GM18861 (cell line): ENCODE data around the gene OST4.
"Not testable (repeated sequence)": the region's sequence is repeated elsewhere in the genome, so short reads cannot be mapped to it uniquely, and the experiment has no call there.

Source experiments
- ATAC-seq: cut with Tn5 transposase; IDR thresholded peaks from one replicate; pipeline ENCODE4 v1.9.1; 2021; ENCODE audit not compliant: unreplicated experiment

OST4 gene

GRCh38 chr2:27080140-27080469 is 8.7 kb upstream of the OST4 start:
- no peak for ATAC-seq

DNA sequence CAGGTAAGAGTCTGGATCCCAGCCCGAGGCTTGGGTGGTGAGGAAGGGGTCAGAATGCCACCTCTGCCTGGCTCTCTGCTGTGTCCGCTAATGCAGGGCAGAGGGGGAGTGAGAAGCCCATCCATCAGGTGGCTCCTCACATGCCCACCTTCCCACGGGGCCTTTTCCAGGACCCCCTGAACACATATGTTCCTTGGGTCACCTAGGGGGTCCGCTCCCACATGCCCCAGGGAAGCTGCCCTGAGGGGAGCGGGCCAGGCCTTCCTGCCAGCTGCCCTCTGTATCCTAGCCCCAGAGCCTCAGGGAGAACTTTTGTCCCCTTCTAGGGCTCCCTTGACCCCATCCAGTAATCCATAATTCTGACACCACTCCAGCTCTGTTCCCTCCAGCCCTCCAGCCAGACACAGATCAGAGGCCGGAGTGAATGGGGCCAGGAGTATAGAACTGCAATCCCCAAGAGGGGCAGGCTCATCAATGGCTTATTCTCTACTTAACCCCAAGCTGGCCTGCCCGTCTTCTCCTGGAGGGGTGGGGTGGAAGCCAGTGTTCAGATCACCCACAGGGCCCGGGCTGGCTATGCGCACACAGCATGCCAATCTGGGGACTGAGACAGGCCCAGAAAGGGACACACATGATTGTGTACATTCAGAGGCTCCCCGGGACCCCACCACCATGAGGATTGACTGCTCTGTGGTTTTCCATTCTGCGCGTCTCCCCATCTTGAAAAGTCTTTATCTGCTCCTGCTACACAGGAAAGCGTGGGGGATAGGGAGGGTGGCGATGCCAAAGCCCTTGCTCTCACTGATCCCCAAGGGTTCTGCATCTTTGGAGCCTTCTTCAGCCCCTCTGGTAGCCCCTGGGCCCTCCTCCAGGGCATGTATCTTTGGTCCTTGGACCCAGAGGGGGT is 8.0 kb upstream of the OST4 start:
- no peak for ATAC-seq

DNA sequence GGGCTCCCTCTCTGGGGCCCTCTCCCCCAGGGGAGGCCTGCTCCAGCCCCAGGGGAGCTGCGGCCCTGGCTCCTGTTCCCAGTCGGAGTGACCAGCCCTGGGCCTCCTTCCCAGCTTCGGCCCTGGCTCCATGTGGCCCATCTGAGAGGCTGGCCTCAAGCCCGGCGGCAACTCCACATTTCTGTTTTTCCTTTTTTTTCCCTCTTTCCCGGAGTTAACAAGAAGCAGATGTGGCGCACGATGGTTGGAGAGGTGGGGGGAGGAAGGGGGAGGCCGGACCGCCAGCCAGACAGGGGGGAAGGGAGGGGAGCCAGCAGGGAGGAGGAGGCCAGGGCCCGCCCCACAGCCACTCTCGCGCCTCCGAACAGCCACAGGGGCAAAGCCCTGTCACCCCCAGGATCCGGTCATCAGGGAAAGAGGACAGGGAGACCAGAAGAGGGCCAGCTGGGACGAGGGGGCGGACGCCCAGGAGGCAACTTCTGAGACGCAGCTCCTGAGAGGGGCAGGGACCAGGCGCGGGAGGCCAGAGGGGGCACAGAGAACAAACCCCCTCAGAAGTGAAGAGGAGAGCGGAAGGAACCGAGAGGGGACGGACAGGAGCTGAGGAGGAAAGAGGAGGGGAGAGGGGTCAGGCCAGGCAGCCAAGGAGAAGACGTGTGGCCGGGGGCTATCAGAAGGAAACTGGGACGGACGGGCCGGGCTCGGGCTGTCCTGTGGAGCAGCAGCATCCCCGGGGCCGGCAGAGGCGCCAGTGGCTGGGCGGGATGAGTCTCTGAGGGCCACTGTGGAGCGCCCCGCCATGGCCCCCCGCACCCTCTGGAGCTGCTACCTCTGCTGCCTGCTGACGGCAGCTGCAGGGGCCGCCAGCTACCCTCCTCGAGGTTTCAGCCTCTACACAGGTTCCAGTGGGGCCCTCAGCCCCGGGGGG is 7.1 kb upstream of the OST4 start, which contains the start of gene EMILIN1:
Gene EMILIN1, plus strand, starts transcription at position 349 of the 928 bp plus-strand sequence. Its CDS starts 451 bp downstream, at position 800.
- ATAC-seq = no peak

- no peak for ATAC-seq
Observed at GRCh38 chr2:27077231-27077630, 5.8 kb upstream of the OST4 start.

DNA sequence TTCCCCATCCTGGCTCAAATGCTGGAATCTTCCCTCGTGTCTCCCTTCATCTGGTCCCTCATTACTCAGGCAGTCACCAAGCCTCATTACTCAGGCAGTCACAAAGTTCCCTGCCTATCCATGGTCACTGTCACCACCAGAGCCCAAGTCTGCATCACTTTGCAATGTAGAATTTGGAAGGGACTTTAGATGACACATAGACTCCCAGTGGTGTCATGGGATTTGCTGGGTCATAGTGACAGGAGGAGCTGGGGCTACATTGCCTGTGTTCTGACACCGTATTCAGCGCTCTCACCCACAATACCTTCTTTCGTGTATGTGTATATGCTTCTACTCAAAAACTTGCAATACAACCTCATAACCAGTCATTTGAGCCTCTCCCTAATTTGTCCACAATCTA is 4.9 kb upstream of the OST4 start:
- no peak for ATAC-seq

DNA sequence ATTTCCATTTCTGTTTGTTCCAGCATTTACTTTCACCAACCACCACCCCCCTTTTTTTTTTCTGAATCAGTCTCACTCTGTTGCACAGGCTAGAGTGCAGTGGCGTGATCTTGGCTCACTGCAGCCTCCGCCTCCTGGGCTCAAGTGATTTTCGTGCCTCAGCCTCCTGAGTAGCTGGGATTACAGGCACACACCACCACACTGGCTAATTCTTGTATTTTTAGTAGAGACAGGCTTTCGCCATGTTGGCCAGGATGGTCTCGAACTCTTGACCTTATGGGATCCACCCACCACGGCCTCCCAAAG is 4.1 kb upstream of the OST4 start:
- ATAC-seq = not testable (repeated sequence)

GRCh38 chr2:27074738-27075565 is 3.5 kb upstream of the OST4 start:
- ATAC-seq = no peak

DNA sequence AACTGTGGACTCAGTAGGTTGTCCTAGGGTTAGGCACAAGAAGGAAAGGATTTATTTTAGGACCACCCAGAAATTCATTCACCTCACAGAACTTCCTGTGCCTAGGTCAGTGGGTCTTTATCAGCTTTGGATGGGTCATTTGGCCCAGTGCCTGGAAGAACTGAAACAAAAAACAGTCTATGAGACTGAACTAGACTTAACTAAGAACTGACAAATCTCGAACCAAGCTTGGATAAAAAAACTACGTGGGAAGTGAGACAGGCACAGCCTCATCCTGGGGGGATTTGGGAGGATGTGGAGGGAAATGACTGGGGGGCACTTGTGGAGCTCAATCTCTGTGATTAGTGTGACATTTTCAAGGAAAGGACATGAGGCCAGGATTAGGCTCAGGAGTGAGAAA is 2.3 kb upstream of the OST4 start:
- no peak for ATAC-seq

GRCh38 chr2:27072920-27073319 is 1.5 kb upstream of the OST4 start:
- ATAC-seq = no peak

DNA sequence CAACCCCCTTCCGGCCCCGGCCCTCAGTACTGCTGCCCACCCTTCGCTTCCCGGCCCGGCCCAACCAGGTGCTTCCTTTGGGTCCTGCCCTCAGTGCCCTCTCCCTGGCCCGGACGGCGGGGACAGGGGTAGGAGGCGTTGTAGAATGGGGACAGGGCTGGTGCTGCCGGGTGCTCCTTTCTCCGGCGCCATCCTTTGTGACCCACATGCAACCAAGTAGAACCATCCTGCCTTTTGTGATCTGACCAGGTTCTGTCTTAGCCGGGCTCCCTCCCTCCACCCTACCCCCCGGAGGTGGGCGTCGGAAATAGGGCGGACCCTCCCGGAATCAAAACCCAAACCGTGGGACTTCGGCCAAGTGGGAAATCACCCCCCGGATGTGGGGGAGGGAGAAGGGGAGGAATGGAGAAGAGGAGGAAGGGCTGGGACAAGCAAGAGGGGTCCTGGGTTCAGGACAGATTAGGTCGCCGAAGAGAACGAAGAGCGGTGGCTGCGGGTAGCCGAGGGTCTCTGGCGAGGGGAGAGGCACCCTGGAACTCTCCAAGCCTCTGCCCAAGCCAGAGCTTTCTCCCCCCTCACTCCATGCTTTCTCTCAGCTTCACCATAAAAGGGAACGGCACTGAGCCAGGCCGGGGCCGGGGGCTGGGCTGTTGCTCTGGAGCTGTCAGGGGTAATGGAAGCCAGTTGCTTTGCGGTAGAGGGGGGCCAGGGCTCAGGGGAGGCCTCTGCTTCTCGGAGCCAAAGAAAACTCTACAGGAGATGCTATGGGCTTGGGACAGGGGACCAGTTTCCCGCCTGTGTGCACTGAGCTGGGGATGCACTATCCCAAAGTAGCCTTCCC is 756 bp upstream of the OST4 start:
- ATAC-seq = no peak

GRCh38 chr2:27070653-27071276 is 689 bp downstream of the OST4 start:
- no peak for ATAC-seq

- ATAC-seq = no peak
Observed at GRCh38 chr2:27069961-27070618, 1.4 kb downstream of the OST4 start.

- ATAC-seq = no peak
Observed at GRCh38 chr2:27069436-27069835, 2.0 kb downstream of the OST4 start.

GRCh38 chr2:27067385-27067784 is 4.1 kb downstream of the OST4 start:
- no peak for ATAC-seq

- ATAC-seq = no peak
Observed at GRCh38 chr2:27065128-27065527, 6.3 kb downstream of the OST4 start.

- no peak for ATAC-seq
Observed at GRCh38 chr2:27060323-27060722, 11.1 kb downstream of the OST4 start.

DNA sequence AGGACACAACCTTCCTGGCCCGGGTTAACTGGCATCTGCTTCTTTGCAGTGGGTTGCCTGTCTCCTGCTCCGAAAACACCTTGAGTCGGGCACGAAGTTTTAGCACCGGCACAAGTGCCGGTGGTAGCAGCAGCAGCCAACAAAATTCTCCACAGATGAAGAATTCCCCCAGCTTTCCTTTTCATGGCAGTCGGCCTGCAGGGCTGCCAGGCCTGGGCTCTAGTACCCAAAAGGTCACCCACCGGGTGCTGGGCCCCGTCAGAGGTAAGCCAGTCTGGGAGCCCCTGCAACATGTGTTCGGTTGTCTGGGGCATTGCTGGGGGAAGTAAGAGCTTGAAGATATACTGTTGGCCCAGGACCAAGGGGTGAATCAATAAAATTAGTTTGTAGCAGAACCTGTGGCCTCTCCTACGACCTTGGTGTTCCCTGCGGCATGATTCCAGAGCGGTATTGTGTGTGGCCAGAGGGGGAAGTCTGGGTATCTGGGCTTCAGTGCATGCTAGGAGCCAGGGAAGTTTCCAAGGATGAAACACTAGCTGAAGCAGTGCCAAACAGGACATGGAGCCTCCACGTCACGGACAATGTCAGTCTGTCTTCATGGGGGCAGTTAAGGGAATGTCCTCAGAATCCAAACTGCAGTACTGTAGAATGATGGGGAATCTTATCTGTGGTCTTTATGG is 12.2 kb downstream of the OST4 start:
- ATAC-seq = no peak

DNA sequence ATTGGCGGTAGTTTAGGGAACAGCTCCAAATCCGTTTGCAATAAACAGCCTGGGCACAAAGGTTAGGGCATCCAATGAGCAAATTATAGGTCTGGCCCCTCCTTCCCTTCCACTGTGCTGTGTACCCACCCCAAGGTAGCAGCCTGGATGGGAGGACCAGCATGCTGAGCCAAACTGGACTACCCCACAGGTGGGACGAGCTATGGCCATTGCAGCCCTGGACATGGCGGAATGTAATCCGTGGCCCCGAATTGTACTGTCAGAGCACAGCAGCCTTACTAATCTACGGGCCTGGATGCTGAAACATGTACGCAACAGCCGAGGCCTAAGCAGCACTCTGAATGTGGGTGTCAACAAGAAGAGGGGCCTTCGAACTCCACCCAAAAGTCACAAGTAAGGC is 13.2 kb downstream of the OST4 start:
- no peak for ATAC-seq

DNA sequence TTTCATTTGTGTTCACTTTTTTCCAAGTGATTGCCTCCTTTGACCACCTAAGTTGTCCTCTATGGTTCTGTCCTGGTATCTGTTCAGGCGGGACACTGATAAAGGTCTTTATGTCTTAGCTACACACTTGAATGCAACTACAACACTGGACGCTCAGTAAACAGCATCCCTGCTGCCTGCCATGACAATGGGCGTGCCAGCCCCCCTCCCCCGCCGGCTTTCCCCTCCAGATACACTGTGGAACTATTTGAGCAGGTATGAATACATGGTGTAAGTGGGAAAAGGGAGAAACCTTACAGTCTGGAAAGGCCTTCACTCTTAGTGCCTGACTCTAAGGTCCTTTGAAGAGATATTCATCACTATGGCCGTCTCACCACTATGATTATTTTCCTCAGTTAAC is 14.3 kb downstream of the OST4 start:
- ATAC-seq = no peak
